ENCODE results near the gene SRRM4.
"Not testable (repeated sequence)": the region's sequence is repeated elsewhere in the genome, so short reads cannot be mapped to it uniquely, and the experiment has no call there.

SRRM4 gene

GRCh38 chr12:119011231-119011630, 29.9 kb downstream of the SRRM4 start:
- no peak for DNase-seq

DNA sequence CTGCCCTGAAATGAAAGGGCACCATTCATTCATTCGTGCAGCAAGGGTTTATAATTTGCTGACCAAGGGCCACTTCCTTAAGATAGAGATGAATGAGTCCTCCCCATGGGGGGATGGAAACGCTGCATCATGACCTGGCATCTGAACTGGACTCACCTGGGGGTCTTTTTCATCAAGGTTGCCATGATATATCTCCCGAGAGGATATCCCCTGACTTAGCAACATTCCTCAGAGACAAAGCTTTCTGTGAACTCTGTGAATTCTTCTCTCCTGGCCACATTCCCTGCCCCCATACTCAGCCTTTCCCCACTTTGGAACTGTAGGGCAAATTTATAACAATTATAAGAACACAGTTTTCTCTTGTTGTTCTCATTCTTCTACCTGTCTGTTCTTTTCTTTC, 30.8 kb downstream of the SRRM4 start:
- DNase-seq = no peak

DNA sequence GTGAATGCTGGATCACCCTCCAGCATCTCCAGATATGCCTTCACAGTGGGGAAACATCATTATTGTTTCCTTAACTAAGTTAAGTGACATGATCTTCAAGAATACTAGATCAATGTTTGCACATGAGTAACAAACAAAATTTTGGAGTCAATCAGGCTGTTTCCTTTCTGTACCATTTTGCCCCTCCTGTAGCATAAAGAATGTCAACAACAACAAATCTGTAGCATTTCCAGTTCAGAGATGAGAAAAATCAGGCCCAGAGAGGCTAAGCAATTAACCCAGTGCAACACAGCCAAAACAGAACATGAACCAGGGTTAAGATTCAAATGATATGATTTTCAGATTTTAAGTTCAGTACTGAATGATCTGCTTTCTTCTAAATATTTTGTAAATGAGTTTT, 31.7 kb downstream of the SRRM4 start:
- DNase-seq = no peak

- no peak for DNase-seq
These were observed 33.0 kb downstream of the SRRM4 start for GRCh38 chr12:119014368-119014767.

DNA sequence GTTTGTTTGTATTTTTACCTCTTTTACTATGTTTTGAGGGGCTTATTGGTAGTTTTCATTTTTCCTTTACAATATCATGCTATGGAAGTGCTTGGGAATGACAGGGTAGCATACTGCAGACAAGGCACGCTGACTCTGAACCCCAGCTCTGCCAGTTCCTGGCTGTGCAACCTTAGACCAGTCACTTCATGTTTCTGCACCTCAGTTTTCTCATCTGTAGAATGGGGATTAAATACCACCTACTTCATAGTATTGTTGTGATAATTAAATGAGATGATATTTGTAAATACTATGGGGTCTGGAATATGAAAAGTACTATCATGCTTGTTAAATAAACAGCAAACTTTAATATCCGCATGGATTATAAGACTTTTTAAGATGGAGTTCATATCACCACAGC, 35.4 kb downstream of the SRRM4 start:
- no peak for DNase-seq

DNA sequence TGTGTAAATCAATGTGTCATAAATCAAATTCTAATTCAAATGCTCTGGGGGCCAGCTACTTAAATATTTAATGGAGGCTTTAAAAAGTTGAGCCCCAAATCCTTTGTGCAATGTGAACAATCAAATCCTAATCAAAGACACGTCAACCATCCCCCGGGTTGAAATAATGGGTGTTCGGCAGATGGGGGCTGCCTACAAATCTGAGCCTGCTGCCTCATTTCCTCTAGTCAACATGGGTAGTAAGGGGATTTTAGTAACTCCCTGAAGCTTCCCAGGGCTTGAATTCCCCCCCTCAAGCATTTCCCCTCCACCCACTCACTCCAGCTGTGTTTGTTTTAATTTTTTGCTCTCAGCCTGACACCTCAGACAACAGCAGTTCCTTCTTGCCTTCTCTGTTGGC, 37.8 kb downstream of the SRRM4 start:
- no peak for DNase-seq

GRCh38 chr12:119020406-119021360, 39.3 kb downstream of the SRRM4 start:
- no peak for DNase-seq

DNA sequence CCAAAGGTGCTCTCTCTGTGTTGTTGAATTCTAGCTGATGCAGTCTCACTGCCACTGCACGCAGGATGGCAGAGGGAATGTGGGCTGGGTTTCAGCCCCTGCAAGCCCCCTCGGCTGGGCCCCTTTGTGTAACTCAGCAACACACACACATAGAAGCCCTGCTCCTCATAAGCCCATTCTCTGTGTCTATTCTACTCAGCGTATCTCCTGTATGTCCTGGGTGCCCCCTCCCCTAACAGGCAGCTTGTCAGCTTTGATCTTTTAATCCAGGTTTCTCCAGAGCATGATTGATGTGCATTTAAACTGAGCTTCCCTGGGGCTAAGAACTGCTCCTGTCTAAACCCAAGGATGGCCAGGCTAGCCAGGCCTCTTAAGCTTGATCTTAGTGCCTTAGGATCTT, 43.0 kb downstream of the SRRM4 start:
- DNase-seq = no peak

DNA sequence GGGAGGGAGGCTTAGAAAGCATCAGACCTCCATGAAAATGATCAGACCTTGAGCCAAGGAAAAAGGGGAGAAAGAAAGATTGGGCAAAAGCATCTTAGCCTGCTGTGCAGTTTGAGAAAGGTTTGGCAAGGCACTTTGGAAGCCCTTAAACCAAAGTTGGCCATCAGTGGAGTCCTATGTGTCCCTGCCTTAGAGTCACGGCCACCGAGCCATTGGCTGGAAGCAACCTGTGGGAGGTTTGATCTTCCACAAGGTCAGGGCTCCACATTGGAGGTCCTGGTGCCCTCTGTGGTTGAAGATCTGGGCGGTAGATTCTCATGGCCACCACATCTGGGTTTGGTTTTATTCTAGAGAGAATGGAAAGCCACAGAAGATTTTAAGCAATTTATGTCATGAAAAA, 44.4 kb downstream of the SRRM4 start:
- no peak for DNase-seq

- not testable (repeated sequence) for DNase-seq
These were observed 52.0 kb downstream of the SRRM4 start for GRCh38 chr12:119033332-119033731.

DNA sequence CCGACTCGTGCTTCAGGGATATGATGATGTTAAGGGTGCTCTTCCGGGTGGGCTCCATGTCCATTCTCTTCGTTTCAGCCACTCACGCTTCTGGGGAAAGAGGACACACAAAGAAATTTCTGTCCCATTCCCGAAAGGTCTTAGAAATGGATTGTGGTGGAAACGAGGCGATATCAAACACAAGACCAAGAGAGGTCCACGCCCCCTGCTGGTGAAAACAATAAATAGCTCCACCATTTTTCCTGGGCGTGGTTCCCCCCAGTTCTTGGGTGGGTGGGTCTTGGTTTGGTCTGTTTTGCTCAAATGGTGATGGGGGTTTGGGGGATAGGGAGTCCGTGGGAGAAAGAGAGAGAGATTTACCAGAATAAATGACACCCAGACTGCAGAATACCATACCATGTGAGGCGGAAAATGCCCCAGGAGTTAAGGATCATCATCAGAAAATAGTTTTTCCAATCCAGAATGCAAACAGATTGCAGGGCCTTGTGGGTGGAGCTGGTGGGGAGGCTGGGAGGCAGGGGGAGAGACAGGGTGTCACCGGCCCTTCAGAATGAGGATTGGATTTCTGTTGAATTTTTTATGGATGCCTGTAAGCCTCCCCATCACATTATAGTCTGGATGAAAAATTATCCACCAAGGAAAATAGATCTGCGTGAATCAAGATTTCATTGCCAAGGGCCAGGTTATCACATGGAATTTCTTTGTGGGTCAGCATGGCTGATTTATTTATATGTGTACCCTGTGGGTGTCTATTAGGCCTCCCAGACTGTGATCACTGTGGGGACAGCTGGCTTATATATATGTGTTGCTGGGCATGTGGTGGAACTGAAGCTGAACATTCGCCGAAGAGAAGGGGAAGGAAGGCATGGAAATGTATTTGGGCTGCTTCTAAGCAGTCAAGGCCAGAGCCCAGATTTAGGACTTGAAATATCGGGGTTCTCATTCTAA, 55.8 kb downstream of the SRRM4 start:
- DNase-seq = peak; percentile 8

DNA sequence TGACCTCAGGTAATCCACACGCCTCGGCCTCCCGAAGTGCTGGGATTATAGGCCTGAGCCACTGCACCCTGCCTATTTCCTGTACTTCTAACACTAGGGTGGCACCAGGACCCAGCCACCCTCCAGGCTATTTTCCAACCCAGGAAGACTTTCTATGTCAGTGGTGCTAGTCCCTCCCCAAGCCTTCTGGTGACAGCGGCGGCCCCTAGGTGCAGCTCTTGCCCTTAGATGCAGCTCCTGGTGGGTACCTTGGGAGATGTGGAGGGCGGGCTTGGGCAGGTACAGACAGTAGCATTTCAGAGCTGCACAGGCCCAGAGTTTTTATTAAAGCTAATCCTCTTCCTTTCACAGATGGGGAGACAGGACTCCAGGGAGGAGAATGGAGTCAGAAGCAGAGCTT, 62.8 kb downstream of the SRRM4 start:
- no peak for DNase-seq

- DNase-seq = no peak
These were observed 66.3 kb downstream of the SRRM4 start for GRCh38 chr12:119047641-119048040.

DNA sequence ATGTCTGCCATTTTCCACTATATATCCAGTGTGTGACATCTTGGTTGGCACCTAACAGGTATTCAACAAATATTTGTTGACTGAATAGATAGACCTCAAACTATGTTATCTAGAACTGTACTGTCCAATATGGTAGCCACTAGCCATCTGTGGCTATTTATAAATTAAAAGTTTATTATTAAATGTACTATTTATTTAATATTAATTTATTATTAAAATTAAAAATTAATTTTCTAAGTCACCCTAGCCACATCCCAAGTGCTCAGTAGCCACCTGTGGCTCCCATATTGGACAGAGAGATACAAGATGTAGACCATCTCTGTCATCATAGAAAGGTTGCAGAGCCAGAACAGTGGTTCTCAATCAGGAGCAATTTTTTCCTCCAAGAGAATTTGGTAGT, 69.3 kb downstream of the SRRM4 start:
- no peak for DNase-seq

DNA sequence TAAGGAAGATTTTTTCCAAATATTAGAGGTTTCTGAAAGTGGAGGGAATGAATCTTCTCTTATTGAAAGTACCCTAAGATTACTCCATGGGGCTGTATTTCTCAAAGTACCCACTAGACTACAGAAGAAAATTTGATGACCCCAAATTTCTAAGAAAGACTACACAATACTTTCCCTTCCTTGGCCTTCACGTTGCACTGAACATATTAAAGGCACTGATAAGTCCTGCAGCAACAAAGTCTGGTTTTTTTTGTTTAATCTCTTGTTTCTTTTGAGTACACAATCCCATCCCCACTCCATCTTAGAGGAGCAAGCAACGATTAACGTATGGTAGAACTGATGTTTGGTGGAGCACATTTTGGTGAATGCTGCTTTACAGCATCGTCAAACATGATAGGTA, 70.1 kb downstream of the SRRM4 start:
- no peak for DNase-seq

DNA sequence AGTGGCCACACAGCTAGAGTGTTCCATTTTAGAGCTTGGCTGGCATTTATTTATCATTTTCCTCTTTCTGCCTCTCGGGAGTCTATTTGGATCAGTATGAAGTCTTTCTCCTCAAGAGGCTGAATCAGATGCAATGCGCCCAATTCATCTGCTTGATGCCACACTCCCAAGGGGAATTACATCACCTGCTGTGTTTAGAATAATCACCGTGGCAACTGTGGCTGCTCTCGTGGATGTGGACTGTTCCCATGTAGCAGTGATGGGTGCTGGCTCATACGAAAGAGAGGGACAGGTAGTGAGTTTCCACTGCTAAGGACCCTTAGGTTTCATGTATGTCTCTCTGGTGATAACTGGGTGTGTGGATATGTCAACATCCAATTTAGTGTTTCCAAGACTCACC, 70.7 kb downstream of the SRRM4 start:
- DNase-seq = no peak

GRCh38 chr12:119055977-119056376, 74.6 kb downstream of the SRRM4 start:
- DNase-seq = no peak

- no peak for DNase-seq
These were observed 79.8 kb downstream of the SRRM4 start for GRCh38 chr12:119060847-119061796.

DNA sequence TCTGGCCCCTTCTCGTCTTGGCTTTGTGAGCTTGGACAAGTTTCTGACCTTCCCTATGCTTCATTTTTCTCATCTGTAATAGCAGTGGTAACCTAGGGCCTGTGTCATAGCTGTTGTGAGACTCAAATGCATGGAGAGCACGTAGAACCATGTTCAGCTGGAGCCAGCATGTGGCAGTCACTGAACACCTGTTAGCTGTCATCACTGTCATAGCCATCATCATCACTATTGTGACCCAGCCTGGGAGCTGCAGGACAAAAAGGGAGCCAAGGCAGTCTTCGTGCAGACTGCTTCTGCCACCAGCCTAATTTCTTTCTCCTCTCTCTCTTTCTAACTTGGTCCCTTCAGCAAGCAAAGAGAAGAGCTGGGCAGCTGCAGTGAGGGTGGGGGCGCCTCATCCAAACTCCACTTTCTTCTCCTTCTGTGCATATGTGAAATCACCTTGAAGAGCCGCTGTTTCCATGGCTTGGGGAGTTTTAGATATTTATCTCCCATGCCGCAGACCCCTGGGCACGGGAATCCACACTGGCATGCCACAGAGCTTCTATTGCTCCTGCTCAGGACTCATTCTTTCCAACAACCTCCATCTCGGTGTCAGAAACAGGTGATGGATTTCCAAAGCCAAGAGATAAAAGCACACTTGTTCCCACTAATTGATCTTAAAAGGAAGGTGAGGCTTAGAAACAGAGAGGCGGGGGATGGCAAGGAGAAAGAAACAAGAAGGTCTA, 87.0 kb downstream of the SRRM4 start:
- no peak for DNase-seq

DNA sequence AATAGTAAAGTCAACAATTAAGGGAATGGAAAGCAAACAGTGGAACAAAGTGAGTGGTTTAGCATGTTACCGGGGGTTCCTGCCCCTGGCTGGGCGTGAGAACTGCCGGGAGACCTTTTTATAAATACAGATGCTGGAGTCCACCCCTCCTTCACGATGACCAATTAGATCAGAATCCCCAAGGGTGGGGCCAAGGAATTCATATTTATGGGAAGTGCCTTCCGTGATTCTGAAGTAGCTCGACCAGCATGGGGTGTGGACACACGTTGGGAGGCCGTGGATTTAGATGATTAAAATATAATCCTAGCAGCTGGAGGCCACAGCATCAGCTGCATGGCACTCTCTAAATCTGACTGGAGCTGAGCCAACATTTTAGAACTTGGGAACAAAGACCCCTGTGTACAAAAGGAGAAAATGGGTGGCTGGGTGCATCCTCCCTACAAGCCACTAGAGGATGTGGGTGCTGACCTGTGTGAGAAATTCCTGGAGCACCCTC, 87.9 kb downstream of the SRRM4 start:
- no peak for DNase-seq

DNA sequence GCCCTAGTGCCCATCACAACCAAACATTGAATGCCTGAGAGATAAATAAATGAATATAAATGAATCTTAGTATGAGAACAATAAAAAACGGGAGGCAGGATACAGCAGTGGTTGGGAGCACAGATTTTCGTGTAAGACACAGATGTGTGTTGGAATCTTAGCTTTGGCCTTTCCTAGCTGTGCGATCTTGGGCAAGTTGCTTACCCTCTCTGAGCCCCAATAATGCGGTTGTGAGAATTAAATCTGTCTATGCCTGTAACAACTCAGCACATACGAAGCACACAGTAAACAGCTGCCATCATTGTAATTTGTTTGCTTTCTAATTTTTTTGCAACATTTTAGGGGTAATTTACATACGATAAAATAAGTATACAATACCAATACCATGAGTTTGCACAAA, 89.8 kb downstream of the SRRM4 start:
- DNase-seq = no peak

All from CD4-positive, alpha-beta T cell treated with Interleukin-12 subunit alpha and Interleukin-12 subunit beta, for 1 hour (primary cell).